PC-3 (cell line): ENCODE data around the gene PLPPR1.

Source experiments
- EZH2 ChIP-seq: fragments of 300-600 bp; sonication (generic); IDR thresholded peaks from one replicate; pipeline ENCODE4 v1.6.1; 2017; ENCODE audit warnings: antibody characterized with exemption, mild to moderate bottlenecking, low read length; ENCODE audit not compliant: unreplicated experiment
- TF ChIP-seq, protein P1 (sequence below): fragments of 300-600 bp; sonication (generic); conservative IDR thresholded peaks from 2 replicates; pipeline ENCODE4 v1.5.1; 2017; ENCODE audit warnings: antibody characterized with exemption, low read depth, mild to moderate bottlenecking, low read length

- TF ChIP-seq, protein P1, sequence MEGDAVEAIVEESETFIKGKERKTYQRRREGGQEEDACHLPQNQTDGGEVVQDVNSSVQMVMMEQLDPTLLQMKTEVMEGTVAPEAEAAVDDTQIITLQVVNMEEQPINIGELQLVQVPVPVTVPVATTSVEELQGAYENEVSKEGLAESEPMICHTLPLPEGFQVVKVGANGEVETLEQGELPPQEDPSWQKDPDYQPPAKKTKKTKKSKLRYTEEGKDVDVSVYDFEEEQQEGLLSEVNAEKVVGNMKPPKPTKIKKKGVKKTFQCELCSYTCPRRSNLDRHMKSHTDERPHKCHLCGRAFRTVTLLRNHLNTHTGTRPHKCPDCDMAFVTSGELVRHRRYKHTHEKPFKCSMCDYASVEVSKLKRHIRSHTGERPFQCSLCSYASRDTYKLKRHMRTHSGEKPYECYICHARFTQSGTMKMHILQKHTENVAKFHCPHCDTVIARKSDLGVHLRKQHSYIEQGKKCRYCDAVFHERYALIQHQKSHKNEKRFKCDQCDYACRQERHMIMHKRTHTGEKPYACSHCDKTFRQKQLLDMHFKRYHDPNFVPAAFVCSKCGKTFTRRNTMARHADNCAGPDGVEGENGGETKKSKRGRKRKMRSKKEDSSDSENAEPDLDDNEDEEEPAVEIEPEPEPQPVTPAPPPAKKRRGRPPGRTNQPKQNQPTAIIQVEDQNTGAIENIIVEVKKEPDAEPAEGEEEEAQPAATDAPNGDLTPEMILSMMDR = no peak
- TF ChIP-seq EZH2 = no peak
Observed at GRCh38 chr9:101209670-101210069, 181.1 kb downstream of the PLPPR1 start.
